ELR (cell line): Measurements from ENCODE around the gene DGKE.
A peak's percentile ranks its signal among the peaks of the same experiment; 100 is the strongest.

Experiments used
- DNase-seq: peaks from one replicate; pipeline ENCODE4 v3.0.0-alpha.2; 2015; ENCODE audit warnings: low read depth

Gene DGKE

DNA sequence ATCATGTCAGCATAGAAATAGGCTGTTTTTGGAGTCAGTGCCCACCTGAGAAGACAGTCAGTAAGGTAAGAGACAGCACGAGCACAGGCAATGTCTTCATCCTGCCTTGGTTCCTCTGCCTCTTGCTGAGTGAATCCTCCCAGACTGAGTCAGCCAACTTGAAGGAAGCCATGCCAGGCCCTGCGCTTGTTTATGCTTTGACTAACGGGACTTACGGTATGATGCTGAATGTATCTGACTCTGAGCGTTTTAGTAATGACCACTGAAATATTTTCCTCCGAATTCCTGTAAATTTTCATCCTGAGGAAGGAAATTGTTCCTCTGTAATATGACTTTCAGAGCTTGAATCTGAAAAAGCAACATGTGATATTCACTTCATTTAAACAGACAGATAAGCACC, 18.2 kb upstream of the DGKE start:
- peak; percentile 93 for DNase-seq

DNA sequence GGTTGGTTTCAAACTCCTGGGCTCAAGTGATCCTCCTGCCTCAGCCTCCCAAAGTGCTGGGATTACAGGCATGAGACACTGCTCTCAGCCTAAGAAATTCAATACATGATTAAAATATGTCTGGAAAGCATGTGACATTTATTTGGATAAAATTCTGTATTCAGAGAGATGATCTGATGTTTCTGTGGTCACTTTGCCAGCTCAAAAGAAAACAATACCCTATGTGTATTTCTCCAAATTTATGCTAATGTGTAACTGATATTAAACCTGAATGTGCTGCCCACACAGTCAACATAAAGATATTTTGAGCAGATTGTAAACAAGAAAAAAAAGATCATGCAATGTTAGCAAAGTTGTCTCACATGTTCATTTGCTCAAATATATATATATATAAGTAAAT, 16.9 kb upstream of the DGKE start:
- DNase-seq = no peak

- DNase-seq = no peak
Observed at GRCh38 chr17:56819030-56819429, 14.9 kb upstream of the DGKE start.

DNA sequence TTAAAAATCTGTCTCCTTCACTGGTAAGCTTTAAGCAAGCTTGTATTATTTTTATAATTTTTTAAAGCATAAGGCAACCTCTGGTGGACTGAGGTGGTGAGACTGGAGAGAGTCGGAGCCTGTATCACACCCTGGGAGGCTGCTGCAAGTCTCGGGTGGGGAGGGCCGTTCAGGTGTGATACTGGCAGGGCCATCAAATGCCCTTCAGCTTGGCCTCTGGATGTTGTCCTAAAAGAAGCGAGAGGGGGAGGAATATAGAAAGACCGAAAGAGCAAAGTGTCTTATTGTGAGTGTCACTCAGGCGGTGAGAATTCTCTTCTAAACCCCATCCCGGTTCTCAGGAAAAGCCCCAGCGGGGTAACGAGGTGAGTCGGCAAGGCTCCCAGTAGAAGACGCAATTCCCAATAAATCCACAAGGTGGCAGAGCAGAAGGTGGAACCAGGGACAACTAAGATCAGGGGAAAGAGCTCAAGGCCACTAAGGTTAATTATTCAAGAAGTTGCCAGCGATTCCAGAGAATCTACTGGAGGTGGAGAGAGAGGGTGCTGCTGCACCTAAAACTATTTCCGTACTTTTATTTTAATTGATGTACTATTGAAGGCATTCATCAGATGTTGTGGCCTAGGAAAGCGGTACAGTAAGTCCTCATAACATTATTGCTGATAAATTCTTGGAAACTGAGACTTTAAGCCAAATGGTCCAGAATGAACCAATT, 14.4 kb upstream of the DGKE start:
- DNase-seq = peak; percentile 87

DNA sequence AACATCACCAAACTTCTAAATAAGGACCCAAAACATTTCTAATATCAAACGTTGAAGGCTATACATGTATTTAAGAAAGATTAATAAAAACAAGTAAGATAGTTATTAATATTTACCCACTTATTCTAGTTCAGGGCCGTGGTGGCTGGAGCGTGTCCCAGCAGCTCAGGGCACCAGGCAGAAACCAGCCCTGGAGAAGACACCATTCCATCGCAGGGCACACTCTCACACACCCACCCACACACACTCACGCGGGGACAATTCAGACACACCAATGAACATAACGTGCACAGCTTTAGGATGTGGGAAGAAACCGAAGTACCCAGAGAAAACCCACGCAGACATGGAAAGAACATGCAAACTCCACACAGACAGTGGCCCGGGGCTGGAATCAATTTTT, 13.7 kb upstream of the DGKE start:
- no peak for DNase-seq

- DNase-seq = no peak
Observed at GRCh38 chr17:56821847-56822534, 12.0 kb upstream of the DGKE start.

GRCh38 chr17:56822725-56823124, 11.2 kb upstream of the DGKE start:
- no peak for DNase-seq

DNA sequence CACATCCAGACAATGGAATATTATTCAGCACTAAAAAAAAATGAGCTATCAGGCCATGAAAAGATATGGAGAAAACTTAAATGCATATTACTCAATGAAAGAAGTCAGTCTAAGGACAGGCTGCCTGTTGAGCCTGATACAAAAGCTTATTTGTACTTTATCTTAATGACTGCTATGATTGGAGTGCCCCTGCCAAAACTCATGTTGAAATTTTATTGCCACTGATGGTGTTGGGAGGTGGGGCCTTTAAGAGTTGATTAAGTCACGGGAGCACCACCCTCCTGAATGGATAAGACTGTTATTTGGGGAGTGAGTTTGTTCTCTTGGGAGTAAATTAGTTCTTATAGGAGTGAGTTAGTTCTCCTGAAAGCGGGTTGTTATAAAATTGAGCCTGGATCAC, 10.1 kb upstream of the DGKE start:
- no peak for DNase-seq

- DNase-seq = no peak
Observed at GRCh38 chr17:56824503-56824902, 9.4 kb upstream of the DGKE start.

DNA sequence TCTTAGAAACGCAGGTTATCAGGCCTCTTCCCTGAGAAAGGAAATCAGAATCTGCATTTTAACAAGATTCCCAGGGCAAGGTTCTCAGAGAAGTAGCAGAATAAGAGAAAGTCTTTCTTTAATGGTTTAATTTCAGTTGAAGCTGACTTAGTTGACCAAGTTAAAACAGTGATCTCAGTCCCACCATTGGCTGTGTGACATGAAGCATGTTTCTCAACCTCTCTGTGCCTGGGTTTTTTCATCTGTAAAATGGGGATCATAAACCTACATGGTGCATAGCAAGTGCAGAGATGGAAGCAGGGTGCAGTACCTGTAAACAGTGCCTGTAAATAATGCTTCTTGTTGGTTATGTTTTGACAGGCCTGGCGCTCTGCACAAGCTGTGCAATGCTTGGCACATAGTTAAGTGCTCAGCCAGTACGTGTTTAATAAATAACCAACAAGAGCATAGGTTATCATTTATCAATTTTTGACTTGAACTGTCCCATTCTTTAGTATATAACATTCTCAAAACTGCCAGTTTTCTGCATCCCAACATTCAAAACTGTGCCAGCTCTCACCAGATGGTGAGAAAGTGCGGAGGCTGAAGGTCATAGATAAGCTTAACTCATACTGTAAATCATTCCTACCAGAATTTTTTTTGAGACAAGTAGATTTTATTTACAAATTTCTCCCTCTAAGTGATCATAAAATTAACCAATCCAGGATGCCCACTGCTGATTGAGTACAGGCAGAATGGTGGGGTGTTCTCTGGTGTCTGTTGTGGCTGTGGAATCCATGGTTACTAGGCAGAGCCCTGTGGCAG, 7.1 kb upstream of the DGKE start:
- no peak for DNase-seq

DNA sequence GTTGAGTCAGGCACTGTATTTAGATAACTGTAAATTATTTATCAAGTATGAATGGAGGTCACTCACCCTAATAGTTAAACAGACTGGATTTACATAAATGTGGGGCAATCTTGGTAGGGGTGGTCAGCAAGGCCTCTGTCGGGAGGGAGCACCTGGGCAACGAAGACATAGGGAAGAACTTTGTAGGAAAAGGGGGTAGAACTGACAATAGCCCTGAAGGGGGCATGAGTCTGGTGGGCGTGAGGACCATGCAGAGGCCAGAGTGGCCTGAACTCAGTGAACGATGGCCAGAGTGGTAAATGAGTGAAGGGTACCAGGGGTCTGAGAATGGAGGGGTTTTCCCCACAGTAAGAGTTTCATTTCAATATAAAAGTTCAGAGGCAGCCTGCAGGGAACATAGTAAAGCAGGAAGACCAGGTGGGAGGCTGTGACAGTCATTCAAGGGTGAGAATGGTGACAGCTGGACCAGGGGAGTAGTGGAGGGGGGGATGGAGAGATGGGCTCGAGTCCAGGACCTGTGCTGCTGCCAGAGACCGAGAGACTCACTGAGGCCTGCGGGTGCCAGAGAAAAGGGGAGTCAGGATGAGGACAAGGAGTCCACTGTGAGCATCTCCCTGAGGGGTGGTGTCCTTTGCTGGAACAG, 3.1 kb upstream of the DGKE start:
- no peak for DNase-seq

- no peak for DNase-seq
Observed at GRCh38 chr17:56831369-56832095, 2.4 kb upstream of the DGKE start.

GRCh38 chr17:56832446-56832845, 1.5 kb upstream of the DGKE start:
- peak; percentile 29 for DNase-seq

- DNase-seq = peak; percentile 88
Observed at GRCh38 chr17:56833057-56833808, 718 bp upstream of the DGKE start.

DNA sequence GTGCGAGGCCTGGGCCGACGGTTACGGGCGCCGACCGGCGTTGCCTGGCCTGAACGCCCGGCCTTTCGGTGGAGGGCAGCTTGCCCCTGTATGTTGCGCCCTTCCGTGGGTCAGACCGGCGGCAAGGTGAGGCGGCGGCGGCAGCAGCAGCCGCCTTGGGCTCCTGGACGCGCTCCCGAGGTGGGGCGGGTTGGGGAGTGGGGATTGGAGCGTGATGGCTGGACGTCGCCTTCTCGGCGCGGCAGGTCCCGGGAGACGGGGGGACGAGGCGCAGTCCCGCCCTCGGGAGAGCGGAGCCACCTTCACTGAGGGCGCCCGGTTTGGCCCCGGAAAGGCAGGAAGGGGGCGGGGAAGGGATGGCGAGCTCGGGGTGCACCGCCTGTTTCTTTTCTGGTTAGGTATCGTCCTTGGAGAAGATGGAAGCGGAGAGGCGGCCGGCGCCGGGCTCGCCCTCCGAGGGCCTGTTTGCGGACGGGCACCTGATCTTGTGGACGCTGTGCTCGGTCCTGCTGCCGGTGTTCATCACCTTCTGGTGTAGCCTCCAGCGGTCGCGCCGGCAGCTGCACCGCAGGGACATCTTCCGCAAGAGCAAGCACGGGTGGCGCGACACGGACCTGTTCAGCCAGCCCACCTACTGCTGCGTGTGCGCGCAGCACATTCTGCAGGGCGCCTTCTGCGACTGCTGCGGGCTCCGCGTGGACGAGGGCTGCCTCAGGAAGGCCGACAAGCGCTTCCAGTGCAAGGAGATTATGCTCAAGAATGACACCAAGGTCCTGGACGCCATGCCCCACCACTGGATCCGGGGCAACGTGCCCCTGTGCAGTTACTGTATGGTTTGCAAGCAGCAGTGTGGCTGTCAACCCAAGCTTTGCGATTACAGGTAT, 671 bp downstream of the DGKE start:
- DNase-seq = peak; percentile 56

- peak; percentile 31 for DNase-seq
Observed at GRCh38 chr17:56835264-56835585, 1.3 kb downstream of the DGKE start.

- no peak for DNase-seq
Observed at GRCh38 chr17:56838687-56839086, 4.7 kb downstream of the DGKE start.

DNA sequence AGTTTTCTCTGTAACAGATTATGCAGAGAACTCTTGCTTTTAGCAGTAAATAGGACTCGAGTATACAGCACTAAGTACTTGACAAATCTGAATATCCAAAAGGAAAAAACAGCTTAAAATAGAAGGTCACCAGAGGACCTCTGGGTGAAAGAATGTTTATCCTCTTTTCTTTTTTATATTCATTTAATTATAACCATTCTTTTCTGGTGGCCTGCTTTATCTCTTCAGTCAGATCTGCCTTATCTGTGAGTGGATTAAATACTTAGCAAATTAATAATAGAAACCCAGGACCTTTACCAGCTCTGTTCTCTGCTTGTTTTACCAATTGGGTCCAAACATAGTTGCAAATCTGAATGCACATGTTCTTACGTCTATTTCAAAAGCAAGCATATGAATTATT, 8.6 kb downstream of the DGKE start:
- no peak for DNase-seq

DNA sequence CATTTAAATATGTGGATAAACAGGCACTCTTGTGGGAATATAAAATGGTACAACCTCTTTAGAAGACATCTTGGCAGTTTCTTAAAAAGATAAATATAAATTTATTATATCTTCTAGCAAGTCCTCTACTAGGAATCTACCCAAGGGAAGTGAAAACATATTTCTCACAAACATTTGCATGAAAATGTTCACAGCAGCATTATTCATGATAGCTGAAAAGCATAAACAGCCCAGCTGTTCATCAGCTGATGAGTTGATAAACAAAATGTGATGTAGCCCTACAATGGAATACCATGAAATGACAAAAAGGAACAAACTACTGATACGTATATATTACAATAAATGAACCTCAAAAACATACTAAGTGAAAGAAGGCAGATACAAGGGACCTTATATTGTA, 12.0 kb downstream of the DGKE start:
- no peak for DNase-seq

GRCh38 chr17:56847106-56847505, 13.2 kb downstream of the DGKE start:
- no peak for DNase-seq
